ENCODE data around the gene SETMAR.

Gene SETMAR

GRCh38 chr3:4335840-4336562 lies 32.8 kb downstream of the SETMAR start:
- DNase-seq (no peak), ATAC-seq (ENCODE audit: insufficient read depth, low read depth) (no peak)
- no peaks in the 10 kb centered on the region for H3K4me1 ChIP-seq (ENCODE audit: insufficient read depth, low read length)
- H3K27me3 ChIP-seq (ENCODE audit: insufficient read depth, low read length, poor library complexity), result no peaks in the 10 kb centered on the region
- H3K27ac ChIP-seq (ENCODE audit: low read length), result no peak overlapping the region
- no peaks in the 10 kb centered on the region for H4K20me1 ChIP-seq (ENCODE audit: insufficient read depth, low read length)
- H3K4me3 ChIP-seq (ENCODE audit: low read depth in 1 of 2, low read length in 2 of 2), result no peak overlapping the region
- no peak overlapping the region for H3K4me2 ChIP-seq (ENCODE audit: insufficient read depth, low read length)
- no peak for TF ChIP-seq EZH2 (IDR thresholded peaks at IDR 0.05; ENCODE audit: borderline replicate concordance, low read depth, low read length, severe bottlenecking)
- H2AFZ ChIP-seq (ENCODE audit: low read depth, low read length), result no peak overlapping the region
- no peaks in the 10 kb centered on the region for H3K9me3 ChIP-seq (ENCODE audit: insufficient read depth, low read length, severe bottlenecking)
- H3K9ac ChIP-seq (ENCODE audit: low read depth, low read length), result no peak overlapping the region
- H3K36me3 ChIP-seq (ENCODE audit: insufficient read depth, low read length), result no peaks in the 10 kb centered on the region
- no peaks in the 10 kb centered on the region for H3K79me2 ChIP-seq (ENCODE audit: insufficient read depth, low read length)

DNA sequence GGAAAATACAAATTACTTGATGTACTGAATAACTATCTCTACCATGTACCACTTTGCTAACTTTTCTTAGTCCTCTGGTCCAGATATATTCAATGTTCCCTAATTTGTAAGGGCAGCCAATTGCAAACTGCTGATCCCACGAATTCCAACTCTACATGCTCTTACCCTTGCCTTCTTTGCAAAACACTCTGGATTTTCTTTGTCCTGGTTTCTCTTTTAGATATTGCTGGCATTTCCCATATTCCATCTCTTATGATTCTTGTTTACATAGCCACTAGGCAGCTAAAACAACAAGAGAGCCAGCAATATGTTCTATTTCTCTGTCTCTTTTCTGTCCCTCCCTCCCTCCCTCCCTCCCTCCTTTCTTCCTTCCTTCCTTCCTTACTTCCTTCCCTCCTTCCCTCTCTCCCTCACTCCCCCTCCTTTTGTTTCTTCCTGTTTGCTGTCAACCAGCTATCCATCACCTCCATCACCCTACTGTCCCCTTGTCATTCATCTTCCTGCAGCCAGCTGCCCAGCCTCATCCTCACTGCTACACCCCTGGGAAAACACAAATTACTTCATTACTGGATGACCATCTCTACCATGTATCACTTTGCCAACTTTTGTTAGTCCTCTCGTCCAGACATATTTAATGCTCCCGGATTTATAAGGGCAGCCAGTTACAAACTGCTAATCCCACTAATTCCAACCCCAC lies 33.8 kb downstream of the SETMAR start:
- DNase-seq (no peak), ATAC-seq (ENCODE audit: insufficient read depth, low read depth) (no peak)
- Histone ChIP-seq H3K27me3 (ENCODE audit: insufficient read depth, low read length, poor library complexity) (no peaks in the 10 kb centered on the region), H3K27ac (ENCODE audit: low read length) (no peak overlapping the region), H3K4me1 (ENCODE audit: insufficient read depth, low read length) (no peaks in the 10 kb centered on the region), H2AFZ (ENCODE audit: low read depth, low read length) (no peak overlapping the region), H3K36me3 (ENCODE audit: insufficient read depth, low read length) (no peaks in the 10 kb centered on the region), H3K9me3 (ENCODE audit: insufficient read depth, low read length, severe bottlenecking) (no peaks in the 10 kb centered on the region), H4K20me1 (ENCODE audit: insufficient read depth, low read length) (no peaks in the 10 kb centered on the region), H3K79me2 (ENCODE audit: insufficient read depth, low read length) (no peaks in the 10 kb centered on the region), H3K9ac (ENCODE audit: low read depth, low read length) (no peak overlapping the region), H3K4me2 (ENCODE audit: insufficient read depth, low read length) (no peak overlapping the region), H3K4me3 (ENCODE audit: low read depth in 1 of 2, low read length in 2 of 2) (no peak overlapping the region)
- no peak for TF ChIP-seq CTCF (IDR thresholded peaks at IDR 0.05; ENCODE audit: borderline replicate concordance, extremely low read depth, low read length, poor library complexity, severe bottlenecking)
- TF ChIP-seq EZH2 (IDR thresholded peaks at IDR 0.05; ENCODE audit: borderline replicate concordance, low read depth, low read length, severe bottlenecking), result no peak

DNA sequence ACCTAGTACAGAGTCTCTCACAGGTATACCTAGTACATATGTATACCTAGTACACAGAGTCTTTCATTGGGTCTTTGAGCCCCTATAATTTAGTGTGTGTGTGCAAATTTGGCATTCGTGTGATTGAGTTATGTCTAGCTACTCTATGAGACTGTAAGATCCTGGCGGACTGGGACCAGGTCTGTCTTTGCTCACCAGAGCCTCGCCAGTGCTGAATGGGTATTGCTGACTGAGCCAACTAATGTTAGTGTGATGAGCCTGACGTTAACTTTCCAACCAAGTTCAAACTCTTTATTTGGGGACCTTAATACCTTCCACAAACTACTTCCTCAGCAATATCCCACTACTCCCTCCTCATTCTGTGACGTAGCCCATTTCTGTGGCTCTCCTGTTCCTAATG lies 35.6 kb downstream of the SETMAR start:
- no peak overlapping the region for H2AFZ ChIP-seq (ENCODE audit: low read depth, low read length)
- no peaks in the 10 kb centered on the region for H3K9me3 ChIP-seq (ENCODE audit: insufficient read depth, low read length, severe bottlenecking)
- H3K9ac ChIP-seq (ENCODE audit: low read depth, low read length), result no peak overlapping the region
- H3K4me3 ChIP-seq (ENCODE audit: low read depth in 1 of 2, low read length in 2 of 2), result no peak overlapping the region
- no peak overlapping the region for H3K4me2 ChIP-seq (ENCODE audit: insufficient read depth, low read length)
- H3K36me3 ChIP-seq (ENCODE audit: insufficient read depth, low read length), result no peaks in the 10 kb centered on the region
- ATAC-seq (ENCODE audit: insufficient read depth, low read depth) (no peak), DNase-seq (no peak)
- no peaks in the 10 kb centered on the region for H3K27me3 ChIP-seq (ENCODE audit: insufficient read depth, low read length, poor library complexity)
- no peak for TF ChIP-seq EZH2 (IDR thresholded peaks at IDR 0.05; ENCODE audit: borderline replicate concordance, low read depth, low read length, severe bottlenecking)
- TF ChIP-seq CTCF (IDR thresholded peaks at IDR 0.05; ENCODE audit: borderline replicate concordance, extremely low read depth, low read length, poor library complexity, severe bottlenecking), result no peak
- H3K27ac ChIP-seq (ENCODE audit: low read length), result no peak overlapping the region
- no peaks in the 10 kb centered on the region for H3K4me1 ChIP-seq (ENCODE audit: insufficient read depth, low read length)
- no peaks in the 10 kb centered on the region for H4K20me1 ChIP-seq (ENCODE audit: insufficient read depth, low read length)
- H3K79me2 ChIP-seq (ENCODE audit: insufficient read depth, low read length), result no peaks in the 10 kb centered on the region

DNA sequence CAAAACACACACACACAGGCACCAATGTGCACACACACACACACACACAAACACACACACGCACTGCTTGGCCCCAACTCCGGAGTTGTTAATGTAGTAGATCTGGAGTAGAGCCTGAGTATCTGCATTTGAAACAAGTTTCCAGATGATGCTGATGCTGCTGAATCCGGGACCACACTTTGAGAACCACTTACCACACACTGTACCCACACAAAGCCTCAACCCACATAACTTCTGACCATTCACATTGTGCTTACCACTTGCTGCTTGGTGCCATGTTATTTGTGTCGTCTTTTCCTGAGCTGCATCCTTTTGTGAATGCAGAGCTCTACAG lies 36.9 kb downstream of the SETMAR start:
- no peaks in the 10 kb centered on the region for H3K79me2 ChIP-seq (ENCODE audit: insufficient read depth, low read length)
- DNase-seq (no peak), ATAC-seq (ENCODE audit: insufficient read depth, low read depth) (no peak)
- H3K4me3 ChIP-seq (ENCODE audit: low read depth in 1 of 2, low read length in 2 of 2), result no peak overlapping the region
- no peak overlapping the region for H3K4me2 ChIP-seq (ENCODE audit: insufficient read depth, low read length)
- no peak overlapping the region for H2AFZ ChIP-seq (ENCODE audit: low read depth, low read length)
- no peaks in the 10 kb centered on the region for H3K36me3 ChIP-seq (ENCODE audit: insufficient read depth, low read length)
- H3K27me3 ChIP-seq (ENCODE audit: insufficient read depth, low read length, poor library complexity), result no peaks in the 10 kb centered on the region
- H3K27ac ChIP-seq (ENCODE audit: low read length), result no peak overlapping the region
- H3K9me3 ChIP-seq (ENCODE audit: insufficient read depth, low read length, severe bottlenecking), result no peaks in the 10 kb centered on the region
- H3K4me1 ChIP-seq (ENCODE audit: insufficient read depth, low read length), result no peaks in the 10 kb centered on the region
- H4K20me1 ChIP-seq (ENCODE audit: insufficient read depth, low read length), result no peaks in the 10 kb centered on the region
- no peak overlapping the region for H3K9ac ChIP-seq (ENCODE audit: low read depth, low read length)
- TF ChIP-seq CTCF (IDR thresholded peaks at IDR 0.05; ENCODE audit: borderline replicate concordance, extremely low read depth, low read length, poor library complexity, severe bottlenecking), result no peak
- no peak for TF ChIP-seq EZH2 (IDR thresholded peaks at IDR 0.05; ENCODE audit: borderline replicate concordance, low read depth, low read length, severe bottlenecking)

Measured in DND-41 (cell line).